GM18909 (cell line): ENCODE data around the gene RASD1.

Experiments used
- ATAC-seq: cut with Tn5 transposase; IDR thresholded peaks from one replicate; pipeline ENCODE4 v1.9.1; 2021; ENCODE audit warnings: mild to moderate bottlenecking; ENCODE audit not compliant: unreplicated experiment, poor library complexity

Gene RASD1

GRCh38 chr17:17496189-17497064 lies at the start of gene RASD1:
Gene RASD1 (minus strand): TSS chr17:17496395. CDS start chr17:17496181, 214 bp downstream.
- peak; percentile 77 for ATAC-seq

- ATAC-seq: no peak
These were observed 49.8 kb upstream of the RASD1 start for GRCh38 chr17:17545984-17546383.

- ATAC-seq: no peak
These were observed 49.0 kb upstream of the RASD1 start for GRCh38 chr17:17545031-17545820.

GRCh38 chr17:17542906-17543635 lies 46.9 kb upstream of the RASD1 start:
- ATAC-seq: no peak

GRCh38 chr17:17541640-17542001 lies 45.4 kb upstream of the RASD1 start:
- no peak for ATAC-seq

- no peak for ATAC-seq
These were observed 44.9 kb upstream of the RASD1 start for GRCh38 chr17:17540935-17541639.

- no peak for ATAC-seq
These were observed 44.2 kb upstream of the RASD1 start for GRCh38 chr17:17540278-17540906.

- no peak for ATAC-seq
These were observed 43.4 kb upstream of the RASD1 start for GRCh38 chr17:17539591-17539990.

- ATAC-seq: no peak
These were observed 42.5 kb upstream of the RASD1 start for GRCh38 chr17:17538417-17539391.

GRCh38 chr17:17537311-17538099 lies 41.3 kb upstream of the RASD1 start:
- ATAC-seq: no peak

GRCh38 chr17:17536702-17537101 lies 40.5 kb upstream of the RASD1 start:
- ATAC-seq: no peak

- no peak for ATAC-seq
These were observed 39.8 kb upstream of the RASD1 start for GRCh38 chr17:17535957-17536356.

GRCh38 chr17:17533901-17534441 lies 37.8 kb upstream of the RASD1 start:
- ATAC-seq: no peak

GRCh38 chr17:17532991-17533390 lies 36.8 kb upstream of the RASD1 start:
- ATAC-seq: no peak

- no peak for ATAC-seq
These were observed 35.0 kb upstream of the RASD1 start for GRCh38 chr17:17531156-17531555.

GRCh38 chr17:17528696-17529652 lies 32.8 kb upstream of the RASD1 start:
- no peak for ATAC-seq
